Stimulated activated naive CD4-positive, alpha-beta T cell treated with Interleukin-2 at 50 U/mL for 16 hours (primary cell): ENCODE results near the gene C15orf61.

ENCODE experiments used
- DNase-seq: peaks from one replicate; lab custom pipeline; 2025; lab: John Stamatoyannopoulos, UW

The C15orf61 gene

DNA sequence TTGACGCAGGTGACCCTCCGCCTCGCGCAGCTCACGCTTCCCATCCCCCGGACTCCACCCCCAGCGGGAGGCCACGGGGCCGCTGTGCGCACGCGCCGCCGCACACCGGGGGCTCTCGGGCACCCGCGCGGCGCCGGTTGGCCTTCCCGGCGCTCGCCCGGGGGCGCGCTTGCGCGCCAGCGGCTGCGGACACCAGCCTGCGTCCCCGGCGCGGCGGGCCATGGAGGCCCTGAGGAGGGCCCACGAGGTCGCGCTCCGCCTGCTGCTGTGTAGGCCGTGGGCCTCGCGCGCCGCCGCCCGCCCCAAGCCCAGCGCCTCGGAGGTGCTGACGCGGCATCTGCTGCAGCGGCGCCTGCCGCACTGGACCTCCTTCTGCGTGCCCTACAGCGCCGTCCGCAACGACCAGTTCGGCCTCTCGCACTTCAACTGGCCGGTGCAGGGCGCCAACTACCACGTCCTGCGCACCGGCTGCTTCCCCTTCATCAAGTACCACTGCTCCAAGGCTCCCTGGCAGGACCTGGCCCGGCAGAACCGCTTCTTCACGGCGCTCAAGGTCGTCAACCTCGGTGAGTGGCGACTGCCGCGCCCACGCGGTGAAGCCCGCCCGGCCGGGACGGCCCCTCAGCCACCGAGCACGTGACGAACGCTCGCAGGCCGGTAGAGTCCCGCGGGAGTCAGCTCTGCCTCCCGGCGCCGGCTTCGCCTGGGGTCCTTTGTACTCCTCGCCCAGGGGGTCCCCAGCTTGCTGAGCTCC, at the start of gene C15orf61:
Gene C15orf61, plus strand, starts transcription at position 103 of the 754 bp plus-strand sequence. Its CDS starts 118 bp downstream, at position 221.
- DNase-seq = peak; percentile 80

DNA sequence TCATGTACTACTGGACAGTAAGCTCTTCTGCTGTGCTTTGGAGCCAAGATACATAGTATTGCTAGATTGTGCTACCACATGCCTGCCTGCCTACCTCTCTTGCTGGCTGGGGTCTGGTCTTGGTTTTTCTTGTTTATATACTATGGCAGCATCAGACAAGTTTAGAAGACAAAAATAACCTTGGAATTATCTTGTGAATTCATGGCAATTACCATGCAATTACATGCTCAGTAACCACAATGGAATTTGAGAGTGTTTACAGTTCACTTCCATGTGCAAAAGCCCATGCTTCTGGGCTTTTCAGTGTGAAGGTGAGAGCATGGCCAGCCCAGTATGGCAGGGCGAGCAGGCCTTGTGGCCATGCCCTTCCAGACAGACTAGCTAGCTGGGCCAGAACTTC, 48.0 kb upstream of the C15orf61 start:
- DNase-seq = no peak

DNA sequence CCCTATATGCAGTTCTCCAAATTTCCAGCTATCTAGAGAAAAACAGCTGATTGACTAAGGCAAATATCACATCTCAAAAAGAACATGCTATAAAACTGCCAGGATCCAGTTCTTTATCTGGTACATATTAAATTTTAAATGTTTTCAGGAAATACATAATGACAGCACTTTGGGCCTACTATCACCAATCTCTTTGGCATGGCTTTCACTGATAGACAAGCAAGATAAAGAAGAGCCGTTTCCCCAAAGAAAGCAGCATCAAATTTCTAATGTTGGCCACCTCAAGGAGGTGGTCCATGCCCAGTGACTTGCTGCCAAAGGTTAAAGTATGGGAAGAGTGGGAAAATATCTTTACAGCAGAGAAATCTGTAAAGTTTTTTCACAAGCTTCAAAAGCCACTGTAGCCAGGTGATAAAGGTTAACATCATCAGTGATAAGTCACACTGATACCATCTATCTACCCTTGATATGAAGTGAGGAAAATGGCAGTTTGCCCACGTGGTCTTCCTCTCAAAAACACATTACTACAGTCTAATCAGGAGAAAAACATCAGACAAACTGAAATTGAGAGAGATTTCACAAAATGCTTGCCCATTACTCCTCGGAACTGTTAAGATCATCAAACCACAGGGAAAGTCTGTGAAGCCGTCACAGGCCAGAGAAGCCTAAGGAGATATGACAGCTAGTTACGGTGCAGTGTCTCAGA, 46.4 kb upstream of the C15orf61 start:
- no peak for DNase-seq

DNA sequence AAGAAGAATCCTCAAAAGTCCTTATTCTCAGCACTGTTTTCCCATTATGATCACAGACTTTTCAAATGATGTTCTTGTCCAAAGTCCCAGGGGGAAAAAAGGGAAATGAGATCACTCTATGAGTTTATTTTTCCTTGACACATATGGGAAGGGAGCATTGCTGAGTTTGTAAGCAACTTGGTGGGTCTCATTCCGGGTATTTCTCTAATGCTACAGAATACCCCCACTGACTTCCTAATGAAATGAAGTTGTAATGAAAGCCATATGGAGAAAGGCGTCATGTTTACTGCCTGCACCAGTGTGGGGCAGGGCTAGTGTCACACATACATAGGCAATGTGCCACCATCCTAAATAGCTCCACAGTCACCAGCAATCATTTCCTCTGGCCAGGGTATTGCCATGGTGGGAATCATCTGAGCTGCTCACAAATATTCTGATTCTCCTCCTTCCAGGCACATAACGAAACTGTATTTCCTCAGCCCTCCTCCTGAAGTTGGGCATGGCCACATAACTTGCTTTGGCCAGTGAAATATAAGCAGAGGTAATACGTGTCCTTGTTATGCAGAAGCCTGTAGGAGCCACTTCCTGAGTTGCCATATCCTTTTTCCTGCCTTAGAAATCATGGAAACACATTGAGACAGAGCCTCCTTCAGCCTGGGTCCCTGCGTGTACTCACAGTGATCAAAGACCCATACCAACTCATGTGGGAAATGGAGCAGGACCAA, 41.0 kb upstream of the C15orf61 start:
- DNase-seq = no peak

DNA sequence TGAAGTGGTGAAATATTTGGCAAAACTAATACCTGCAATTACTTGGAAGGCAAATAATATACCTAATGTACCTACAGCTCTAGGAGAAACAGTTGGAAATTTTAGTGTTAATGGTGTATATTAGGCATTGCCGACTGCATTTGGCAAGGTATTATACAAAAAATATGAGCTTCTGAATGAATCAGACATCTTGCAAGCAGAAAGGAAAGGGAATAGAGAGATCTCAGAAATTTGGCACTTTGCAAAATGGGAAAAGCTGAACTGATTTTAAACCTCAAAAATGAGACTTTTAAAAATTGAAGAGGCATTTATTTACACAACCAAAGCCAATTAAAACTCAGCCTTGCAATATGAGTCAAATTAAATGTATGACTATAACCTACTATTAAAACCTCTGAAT, 40.2 kb upstream of the C15orf61 start:
- no peak for DNase-seq

DNA sequence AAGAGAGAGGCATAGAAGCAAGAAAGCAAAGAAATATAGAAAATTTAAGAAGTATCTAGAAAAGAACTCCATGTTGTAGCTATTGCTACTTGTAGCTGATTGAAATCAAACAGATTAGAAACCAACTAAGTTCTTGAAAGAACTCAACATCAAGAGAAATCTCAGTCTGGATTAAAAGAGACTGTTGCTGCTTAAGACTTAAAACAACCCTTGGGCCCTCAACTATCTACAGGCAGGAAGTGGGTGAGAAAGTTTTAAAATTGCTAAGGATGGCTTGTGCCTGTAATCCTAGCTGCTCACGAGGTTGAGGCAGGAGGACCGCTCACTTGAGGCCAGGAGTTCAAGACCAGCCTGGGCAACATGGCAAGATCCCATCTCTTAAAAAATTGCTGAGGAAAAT, 39.3 kb upstream of the C15orf61 start:
- DNase-seq = no peak

DNA sequence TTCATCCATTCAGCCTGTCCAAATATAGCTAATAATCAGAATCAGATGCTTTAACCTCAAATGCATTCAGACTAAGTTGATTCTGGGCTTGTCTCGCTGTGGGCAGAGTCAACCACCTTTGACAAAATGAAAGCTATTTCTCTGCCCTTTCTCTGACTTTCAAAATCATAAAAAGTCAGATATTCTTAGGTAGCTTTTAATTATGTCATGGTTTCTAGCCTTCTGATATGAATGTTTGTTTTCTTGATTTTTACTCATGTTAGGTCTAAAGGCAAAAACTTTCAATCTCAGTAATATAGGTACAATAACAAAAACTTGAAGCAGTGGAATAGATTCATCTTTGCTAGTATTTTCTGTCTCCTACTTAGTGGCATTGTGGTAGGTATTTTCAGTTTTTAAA, 25.3 kb upstream of the C15orf61 start:
- DNase-seq = no peak

DNA sequence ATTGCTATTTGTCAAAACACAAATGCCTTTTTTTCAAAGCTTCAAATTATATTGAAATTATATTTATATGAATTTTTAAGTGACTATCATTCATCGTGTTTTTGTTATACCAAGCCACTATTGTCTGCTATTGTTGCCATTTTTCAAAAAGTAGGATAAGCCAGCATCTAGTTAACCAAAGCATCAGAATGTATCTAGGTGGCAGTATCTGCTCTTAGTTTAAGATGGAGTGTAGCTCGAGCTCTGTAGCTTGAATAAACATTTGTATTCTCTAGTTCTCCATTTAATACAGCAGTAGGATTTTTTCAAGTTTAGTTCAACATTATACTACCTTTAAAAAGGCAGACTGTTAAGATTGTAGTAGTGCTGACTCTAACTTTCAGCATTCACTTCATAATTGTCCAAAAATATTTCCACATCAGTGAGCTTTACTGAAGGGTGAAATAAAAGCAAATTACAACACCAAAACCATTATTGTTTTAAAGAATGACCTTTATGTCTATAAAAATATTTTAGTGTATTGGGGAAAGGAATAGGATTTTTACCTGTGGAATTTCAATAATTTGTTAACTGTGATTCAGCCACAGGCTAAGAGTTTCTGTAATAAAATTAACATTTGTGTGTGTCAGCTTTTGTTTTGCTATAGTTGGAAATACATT, 19.6 kb upstream of the C15orf61 start:
- DNase-seq = no peak

DNA sequence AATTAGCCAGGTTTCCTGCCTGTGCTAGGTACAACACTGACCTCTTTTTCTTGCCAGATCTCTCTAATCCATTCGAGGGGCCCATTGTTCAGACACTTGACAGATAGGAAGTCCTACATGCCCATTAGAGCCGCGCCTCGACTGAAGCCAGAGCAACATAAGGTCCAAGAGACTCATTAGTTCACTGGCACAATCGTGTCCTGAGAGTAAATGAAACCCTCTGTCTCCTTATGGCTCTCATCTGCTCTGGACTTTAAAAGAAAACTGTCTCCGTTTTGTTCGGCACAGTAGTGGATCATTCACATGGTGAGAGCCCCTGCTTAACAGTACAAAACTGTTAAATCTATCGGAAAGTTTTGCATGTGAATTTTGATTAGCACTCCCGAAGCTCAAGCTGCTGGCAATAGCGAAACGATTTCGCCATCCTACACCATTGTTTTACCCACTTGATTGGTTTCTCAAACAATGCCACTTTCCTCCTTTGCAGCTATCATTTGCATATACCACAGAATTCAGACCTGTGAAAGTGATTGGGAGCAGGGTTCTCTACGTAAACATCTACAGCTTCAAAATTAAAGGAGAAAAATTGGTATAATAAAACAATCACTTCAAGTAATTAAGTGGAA, 19.0 kb upstream of the C15orf61 start:
- DNase-seq = no peak

DNA sequence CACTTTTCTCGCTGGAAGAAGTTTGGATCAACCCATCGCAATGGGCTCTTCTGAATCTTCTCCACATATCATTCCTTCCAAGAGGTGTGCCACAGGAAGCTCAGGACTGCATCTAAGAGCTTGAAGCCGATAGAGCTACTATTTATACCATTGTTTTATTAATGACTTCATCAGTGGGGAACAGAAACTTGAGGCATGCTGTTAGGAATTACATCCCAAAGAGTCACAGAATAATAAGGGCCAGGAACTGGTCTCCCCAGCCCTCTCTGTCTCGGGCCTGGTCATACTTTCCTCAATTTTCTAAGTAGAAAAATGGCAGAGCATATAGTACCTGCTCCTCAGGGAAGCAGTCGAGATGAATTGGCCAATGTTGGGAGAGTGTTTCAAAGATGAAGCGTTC, 16.9 kb upstream of the C15orf61 start:
- no peak for DNase-seq

DNA sequence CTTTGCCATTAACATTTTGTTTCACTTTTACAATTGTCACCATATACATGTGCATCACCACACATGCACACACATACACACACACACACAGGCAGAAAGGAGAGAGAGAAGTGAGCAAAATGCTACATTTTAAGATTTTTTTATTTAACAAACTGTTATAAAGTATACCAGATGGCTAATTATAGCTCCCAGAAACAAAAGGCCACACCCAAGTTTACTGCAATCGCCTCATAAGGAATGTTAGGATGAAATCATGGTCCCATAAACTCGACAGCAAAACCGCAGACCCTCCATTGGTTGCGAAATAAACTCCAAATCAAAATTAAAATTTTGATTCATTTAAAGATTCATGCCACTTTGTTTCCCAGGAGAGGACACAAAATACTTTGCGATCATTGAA, 16.1 kb upstream of the C15orf61 start:
- DNase-seq = no peak

DNA sequence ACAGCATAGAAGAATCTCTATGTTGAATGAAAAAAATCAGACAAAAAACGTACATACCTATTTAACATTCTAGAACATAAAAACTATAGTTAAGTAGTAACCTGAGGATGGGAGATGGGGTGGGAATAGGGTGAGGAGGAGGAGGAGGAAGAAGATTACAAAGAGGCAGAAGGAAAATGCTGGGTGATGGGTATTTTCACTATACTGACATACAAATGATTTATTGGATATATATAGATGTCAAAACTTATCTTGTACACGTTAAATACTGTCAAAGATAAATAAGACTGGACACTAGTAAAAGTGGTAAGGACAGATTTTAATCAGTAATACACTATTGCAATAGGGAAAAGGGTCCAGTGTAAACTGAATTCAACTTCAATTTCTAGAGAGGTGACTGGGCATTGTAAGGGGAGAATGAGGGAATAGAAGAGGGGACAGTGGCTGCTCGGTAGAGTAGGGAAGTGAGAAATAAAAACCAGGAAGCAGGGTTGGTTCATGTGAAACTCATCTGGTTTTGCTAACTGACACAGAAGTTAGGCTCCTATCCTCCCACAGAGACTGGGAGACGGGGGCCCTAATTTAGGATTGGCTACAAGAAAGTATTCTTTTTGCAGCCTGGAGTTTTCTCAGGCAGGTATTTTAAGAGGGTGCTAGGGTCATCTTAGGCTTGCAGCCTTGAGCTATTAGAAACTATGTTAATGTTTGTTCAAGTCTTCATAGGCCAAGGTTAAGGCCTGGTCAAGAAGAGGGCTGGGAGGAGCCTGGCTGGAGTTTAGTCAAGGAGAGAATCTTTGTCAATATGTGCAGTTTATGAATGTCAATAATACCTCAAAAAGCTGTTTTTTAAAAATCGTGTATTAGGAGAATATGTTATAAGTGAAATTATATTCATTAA, 15.0 kb upstream of the C15orf61 start:
- no peak for DNase-seq

DNA sequence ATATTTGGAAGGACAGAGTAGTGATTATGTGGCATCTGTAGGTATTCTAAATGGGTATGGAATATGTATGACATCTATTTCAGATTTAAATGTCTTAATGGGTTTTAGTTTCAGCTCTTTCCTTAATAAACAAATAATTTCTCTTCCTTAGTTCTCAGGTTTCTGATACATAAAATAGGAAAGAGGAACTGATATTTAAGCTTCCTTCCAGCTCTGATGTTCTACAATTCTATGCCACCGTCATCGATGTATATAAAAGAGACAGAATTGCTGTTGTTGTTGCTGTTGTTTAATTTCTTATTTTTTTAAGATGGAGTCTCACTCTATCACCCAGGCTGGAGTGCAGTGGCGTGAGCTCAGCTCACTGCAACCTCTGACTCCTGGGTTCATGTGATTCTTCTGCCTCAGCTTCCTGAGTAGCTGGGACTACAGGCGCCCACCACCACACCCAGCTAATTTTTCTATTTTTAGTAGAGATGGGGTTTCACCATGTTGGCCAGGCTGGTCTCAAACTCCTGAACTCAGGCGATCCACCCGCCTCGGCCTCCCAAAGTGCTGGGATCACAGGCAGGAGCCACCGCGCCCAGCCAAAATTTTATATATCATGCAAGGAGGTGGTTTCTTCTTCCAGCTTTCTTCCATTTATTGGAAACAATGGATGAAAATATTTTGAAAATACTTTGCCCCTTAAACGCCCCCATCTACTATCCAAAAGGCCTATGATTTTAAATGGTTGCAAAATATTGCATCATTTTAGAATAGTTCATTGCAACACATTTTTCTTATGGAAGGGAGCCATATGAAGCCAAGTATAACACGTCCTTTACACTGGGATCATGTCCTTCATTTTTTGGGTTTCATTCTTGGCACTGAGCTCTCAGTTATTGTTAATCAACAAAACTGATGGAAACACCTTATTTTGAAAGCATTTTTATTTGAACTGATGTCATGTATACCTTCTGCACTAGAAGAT, 13.9 kb upstream of the C15orf61 start:
- no peak for DNase-seq

DNA sequence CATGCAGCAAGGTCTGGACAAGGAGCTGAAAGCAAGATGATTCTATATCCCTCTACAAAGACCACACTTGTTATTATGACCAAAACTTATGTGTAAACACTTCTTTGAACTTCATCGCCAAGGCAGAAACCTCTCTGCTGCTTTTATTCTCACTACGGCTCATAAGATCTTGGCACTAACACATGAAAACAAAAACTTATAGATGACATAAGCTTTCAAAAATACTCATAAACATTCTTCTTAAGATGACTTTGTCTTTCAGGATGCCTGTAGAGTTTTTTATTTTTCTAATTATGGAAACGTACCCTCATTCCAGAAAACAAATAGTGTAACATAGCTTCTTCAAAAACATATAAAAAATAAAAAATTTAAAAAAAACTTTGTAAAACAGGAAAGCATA, 12.5 kb upstream of the C15orf61 start:
- DNase-seq = no peak

DNA sequence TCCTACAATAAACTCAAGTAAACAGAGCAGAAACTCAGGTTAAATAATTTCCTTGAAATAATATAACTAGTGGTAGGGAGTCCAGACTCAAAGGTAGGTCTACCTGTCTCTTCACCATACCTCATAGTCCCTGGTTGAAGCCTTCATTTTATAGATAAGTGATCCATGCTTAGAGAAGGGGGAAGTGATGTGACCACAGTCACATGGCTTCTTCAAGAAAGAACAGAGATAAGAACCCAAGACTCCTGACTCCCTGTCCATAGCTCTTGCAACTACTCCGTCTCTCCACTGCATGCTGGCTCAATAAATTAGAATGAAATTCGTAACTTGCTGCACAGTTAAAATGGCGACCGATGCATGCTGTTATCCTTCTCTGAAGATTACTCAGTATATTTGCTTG, 11.0 kb upstream of the C15orf61 start:
- no peak for DNase-seq

DNA sequence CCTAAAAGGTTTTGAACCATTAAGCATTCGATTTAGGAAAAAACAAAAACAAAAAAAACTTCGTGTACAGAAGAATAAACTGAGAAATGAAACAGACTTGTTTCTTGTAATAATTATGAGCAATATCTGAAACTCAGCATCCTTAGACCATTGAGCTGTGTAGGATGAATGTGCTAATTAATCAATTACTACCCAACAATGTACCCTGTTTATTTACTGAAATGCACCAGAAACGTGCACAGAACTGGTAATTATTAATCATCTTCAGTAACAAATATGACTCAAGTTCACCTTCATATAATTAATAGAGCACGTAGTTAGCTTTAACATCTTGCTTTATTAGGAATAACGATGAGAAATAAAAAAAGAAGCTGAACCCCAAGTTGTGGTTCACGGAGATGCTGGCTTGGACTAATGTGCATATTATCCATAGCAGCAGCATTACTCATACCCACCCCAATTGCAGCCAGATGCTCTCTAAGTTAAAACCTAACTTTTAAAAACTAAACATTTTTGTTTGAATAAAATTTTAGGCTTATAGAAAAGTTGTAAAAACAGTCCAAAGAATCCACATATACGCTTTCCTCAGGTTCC, 10.2 kb upstream of the C15orf61 start:
- no peak for DNase-seq

DNA sequence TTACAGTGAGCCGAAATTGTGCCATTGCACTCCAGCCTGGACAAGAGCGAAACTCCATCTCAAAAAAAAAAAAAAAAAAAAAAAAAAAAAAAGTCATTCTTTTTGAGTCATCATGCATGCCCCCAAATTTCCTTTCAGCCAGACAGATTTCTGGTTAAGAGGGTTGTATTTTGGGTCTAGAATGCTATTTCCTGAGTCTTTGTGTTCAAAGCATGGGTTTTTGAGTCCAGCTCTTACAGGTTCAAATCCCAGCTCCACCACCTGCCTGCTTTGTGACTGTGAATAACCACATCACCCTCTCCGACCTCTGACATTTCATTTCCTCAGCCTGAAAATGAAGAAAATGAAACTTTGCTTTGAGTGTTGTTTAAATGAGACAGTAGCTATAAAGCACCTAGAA, 9.3 kb upstream of the C15orf61 start:
- DNase-seq = no peak

DNA sequence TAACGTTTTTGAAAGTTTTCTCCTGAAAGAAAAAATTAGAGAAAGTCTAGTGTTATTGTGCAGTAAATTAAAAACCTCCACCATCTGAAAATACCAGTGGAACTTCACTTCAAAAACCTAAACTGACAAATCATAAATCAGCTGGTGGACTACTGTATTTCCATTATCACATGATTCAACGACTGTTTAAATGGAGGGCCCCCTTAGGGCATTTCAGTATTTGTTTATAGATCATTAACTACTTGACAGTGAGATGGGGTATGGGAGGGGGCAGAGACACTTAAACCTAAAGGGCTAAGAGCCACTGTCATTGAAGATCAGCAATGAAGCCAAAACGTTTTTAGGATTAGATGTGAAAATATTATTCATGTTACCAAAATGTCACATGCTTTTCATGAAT, 8.8 kb upstream of the C15orf61 start:
- DNase-seq = no peak

DNA sequence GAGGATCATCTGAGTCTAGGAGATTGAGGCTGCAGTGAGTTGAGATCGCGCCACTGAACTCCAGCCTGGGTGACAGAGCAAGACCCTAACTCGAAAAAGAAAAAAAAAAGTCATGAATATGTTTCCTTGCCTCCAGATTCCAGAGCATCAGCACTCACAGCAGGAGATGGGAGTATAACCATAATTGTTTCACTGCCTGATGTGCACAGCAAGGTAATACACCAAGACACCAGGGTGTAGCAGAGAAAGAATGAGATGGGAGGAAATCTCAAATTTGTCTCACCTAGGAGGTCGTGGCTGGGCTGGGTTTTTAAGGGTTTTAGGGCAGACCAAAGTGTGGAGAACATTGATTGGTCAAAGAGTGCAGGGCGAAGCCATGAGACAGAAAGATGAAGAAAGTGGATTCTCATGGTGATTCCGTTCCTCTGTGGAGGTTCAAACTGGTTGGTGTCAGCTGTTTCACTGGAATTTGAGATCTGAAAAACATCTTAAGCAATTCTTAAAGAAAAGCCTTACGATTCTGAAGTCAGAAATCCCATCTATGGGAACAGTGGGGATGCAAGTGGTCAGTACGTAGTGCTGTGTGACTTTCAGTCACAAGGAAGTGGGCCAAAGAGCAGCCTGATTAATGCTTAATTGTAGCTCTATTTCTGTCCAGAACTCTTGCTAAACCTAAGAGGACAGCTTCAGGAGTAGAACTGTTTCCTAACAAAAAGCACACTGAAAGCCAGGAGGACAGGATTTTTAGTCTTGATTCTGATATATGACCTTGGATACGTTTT, 7.8 kb upstream of the C15orf61 start:
- no peak for DNase-seq
